ENCODE measurements around the gene ELF1. TPM values are rescaled to one million over a fixed set of nuclear protein-coding genes. Genes with fewer than 3 reads are reported as not detected.

Gene ELF1
- total RNA-seq, 1 experiment from 2014 or later, result 28.5 TPM

DNA sequence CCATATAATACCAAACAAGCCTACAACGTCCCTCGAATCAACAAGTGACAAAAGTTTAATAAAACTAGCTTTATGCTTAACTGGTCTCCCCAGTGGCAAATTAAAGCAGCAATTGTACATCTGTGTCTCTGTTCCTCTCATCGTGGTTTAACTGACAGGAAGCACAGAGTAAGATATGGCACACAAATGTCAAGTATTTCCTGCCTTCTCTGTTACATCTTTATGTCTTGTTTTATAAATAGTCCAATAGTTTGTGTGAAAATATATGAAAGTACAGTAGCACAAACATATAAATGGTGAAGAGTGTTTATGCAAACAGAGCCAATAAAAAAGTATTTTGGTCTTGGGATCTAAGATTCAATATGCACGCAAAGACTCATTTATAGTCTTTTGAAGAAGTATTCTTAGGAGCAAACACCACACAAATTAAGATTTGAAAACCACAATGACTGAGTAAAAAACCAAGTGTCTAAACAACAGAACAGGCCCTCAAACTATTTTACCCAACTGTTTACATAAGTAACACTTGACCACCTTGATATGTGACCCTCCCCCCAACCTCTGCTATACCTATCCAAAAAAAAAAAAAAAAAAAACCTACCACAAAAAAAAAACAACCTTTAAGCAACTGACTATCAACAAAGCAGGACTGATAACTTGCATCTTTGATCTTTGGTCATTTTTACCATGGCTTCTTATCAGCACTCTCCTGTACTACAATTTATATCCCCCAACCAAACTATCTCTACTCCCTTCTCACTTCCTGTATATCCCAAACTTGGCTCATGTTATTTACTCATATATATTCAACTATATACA, 14.0 kb downstream of the ELF1 start:
- H3K27ac ChIP-seq (ENCODE audit: low read length), result no peak overlapping the region; the same call in 1 of the 2 replicates
- DNase-seq (ENCODE audit: low read depth, low spot score) (no peak), ATAC-seq (no peak)
- ChIA-PET CTCF (no interaction called here), POLR2A (no interaction called here)
- no peaks in the 10 kb centered on the region for H3K9me3 ChIP-seq (ENCODE audit: control insufficient read depth, insufficient read depth, low read depth, low read length)
- no peaks in the 10 kb centered on the region for H3K27me3 ChIP-seq (ENCODE audit: control insufficient read depth, insufficient read depth, low read length)
- peaks cover 41% of the 10 kb centered on the region for H3K4me1 ChIP-seq (ENCODE audit: control insufficient read depth, insufficient read depth, low read length)
- in situ Hi-C loops (cut with HindIII; ENCODE audit: low pct_unique_long_range_greater_than_20kb, low sequenced_read_pairs), result no loop called here
- TF ChIP-seq POLR2AphosphoS5 (IDR thresholded peaks at IDR 0.05; ENCODE audit: low read depth, low read length) (no peak), TCF7L2 (IDR thresholded peaks at IDR 0.05; ENCODE audit: low read depth, low read length) (no peak), SIN3A (IDR thresholded peaks at IDR 0.05; ENCODE audit: borderline replicate concordance, insufficient read depth, low read depth, low read length) (no peak)
- TF ChIP-seq, protein P1, sequence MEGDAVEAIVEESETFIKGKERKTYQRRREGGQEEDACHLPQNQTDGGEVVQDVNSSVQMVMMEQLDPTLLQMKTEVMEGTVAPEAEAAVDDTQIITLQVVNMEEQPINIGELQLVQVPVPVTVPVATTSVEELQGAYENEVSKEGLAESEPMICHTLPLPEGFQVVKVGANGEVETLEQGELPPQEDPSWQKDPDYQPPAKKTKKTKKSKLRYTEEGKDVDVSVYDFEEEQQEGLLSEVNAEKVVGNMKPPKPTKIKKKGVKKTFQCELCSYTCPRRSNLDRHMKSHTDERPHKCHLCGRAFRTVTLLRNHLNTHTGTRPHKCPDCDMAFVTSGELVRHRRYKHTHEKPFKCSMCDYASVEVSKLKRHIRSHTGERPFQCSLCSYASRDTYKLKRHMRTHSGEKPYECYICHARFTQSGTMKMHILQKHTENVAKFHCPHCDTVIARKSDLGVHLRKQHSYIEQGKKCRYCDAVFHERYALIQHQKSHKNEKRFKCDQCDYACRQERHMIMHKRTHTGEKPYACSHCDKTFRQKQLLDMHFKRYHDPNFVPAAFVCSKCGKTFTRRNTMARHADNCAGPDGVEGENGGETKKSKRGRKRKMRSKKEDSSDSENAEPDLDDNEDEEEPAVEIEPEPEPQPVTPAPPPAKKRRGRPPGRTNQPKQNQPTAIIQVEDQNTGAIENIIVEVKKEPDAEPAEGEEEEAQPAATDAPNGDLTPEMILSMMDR (IDR thresholded peaks at IDR 0.05), result no peak
- TF ChIP-seq, protein P2, sequence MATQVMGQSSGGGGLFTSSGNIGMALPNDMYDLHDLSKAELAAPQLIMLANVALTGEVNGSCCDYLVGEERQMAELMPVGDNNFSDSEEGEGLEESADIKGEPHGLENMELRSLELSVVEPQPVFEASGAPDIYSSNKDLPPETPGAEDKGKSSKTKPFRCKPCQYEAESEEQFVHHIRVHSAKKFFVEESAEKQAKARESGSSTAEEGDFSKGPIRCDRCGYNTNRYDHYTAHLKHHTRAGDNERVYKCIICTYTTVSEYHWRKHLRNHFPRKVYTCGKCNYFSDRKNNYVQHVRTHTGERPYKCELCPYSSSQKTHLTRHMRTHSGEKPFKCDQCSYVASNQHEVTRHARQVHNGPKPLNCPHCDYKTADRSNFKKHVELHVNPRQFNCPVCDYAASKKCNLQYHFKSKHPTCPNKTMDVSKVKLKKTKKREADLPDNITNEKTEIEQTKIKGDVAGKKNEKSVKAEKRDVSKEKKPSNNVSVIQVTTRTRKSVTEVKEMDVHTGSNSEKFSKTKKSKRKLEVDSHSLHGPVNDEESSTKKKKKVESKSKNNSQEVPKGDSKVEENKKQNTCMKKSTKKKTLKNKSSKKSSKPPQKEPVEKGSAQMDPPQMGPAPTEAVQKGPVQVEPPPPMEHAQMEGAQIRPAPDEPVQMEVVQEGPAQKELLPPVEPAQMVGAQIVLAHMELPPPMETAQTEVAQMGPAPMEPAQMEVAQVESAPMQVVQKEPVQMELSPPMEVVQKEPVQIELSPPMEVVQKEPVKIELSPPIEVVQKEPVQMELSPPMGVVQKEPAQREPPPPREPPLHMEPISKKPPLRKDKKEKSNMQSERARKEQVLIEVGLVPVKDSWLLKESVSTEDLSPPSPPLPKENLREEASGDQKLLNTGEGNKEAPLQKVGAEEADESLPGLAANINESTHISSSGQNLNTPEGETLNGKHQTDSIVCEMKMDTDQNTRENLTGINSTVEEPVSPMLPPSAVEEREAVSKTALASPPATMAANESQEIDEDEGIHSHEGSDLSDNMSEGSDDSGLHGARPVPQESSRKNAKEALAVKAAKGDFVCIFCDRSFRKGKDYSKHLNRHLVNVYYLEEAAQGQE (IDR thresholded peaks at IDR 0.05; ENCODE audit: insufficient read depth in 1 of 2, low read depth in 2 of 2, low read length in 1 of 2), result no peak
- H3K4me3 ChIP-seq (ENCODE audit: low read depth in 2 of 2, low read length in 2 of 2), result no peak overlapping the region
- no peaks in the 10 kb centered on the region for H3K36me3 ChIP-seq (ENCODE audit: control insufficient read depth, insufficient read depth, low read length)
- no TSS peak for BruUV-seq (replicated peaks)
- intact Hi-C loops (cut with micrococcal nuclease; ENCODE audit: unreplicated experiment), result no loop called here

DNA sequence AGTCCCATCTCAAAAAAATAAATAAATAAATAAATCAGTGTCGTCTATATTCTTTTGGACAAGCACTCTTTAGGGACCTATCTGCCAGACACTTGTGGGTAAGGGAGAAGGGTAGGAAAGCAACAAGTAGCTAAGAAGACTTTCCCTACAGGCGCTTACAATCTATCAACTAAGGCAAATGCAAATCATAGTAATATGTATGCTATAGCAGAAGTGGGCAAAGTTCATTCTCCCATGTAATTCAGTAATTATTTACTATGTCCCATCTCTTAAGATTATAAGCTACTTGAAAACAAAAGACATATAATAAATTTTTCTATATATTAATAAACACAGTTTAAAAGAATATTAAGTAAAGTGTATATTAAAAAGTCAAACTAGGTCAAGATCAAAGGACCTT, 16.5 kb downstream of the ELF1 start:
- Histone ChIP-seq H3K27me3 (ENCODE audit: control insufficient read depth, insufficient read depth, low read length) (no peaks in the 10 kb centered on the region), H3K36me3 (ENCODE audit: control insufficient read depth, insufficient read depth, low read length) (no peaks in the 10 kb centered on the region), H3K27ac (ENCODE audit: low read length) (no peak overlapping the region), H3K4me3 (ENCODE audit: low read depth in 2 of 2, low read length in 2 of 2) (no peak overlapping the region), H3K4me1 (ENCODE audit: control insufficient read depth, insufficient read depth, low read length) (peaks cover 26% of the 10 kb centered on the region), H3K9me3 (ENCODE audit: control insufficient read depth, insufficient read depth, low read depth, low read length) (no peaks in the 10 kb centered on the region)
- TF ChIP-seq TCF7L2 (IDR thresholded peaks at IDR 0.05; ENCODE audit: low read depth, low read length), result no peak
- TF ChIP-seq, protein P2 (IDR thresholded peaks at IDR 0.05; ENCODE audit: insufficient read depth in 1 of 2, low read depth in 2 of 2, low read length in 1 of 2), result no peak
- no peak for TF ChIP-seq POLR2AphosphoS5 (IDR thresholded peaks at IDR 0.05; ENCODE audit: low read depth, low read length)
- TF ChIP-seq SIN3A (IDR thresholded peaks at IDR 0.05; ENCODE audit: borderline replicate concordance, insufficient read depth, low read depth, low read length), result no peak
- TF ChIP-seq, protein P1 (IDR thresholded peaks at IDR 0.05), result no peak
- no peak for DNase-seq (ENCODE audit: low read depth, low spot score)
- intact Hi-C loops (cut with micrococcal nuclease; ENCODE audit: unreplicated experiment), result no loop called here
- in situ Hi-C loops (cut with HindIII; ENCODE audit: low pct_unique_long_range_greater_than_20kb, low sequenced_read_pairs), result no loop called here
- no TSS peak for BruUV-seq (replicated peaks)
- POLR2A ChIA-PET, result no interaction called here
- CTCF ChIA-PET, result no interaction called here
- no peak for ATAC-seq

Data from Panc1 (cell line).